ENCODE results near the gene TNNI3.

The TNNI3 gene

GRCh38 chr19:55136399-55137102 lies 21.0 kb downstream of the TNNI3 start:
- H3K9ac ChIP-seq (ENCODE audit: low read length), result no peak overlapping the region
- no peak for TF ChIP-seq EZH2phosphoT487 (IDR thresholded peaks at IDR 0.05; ENCODE audit: low read depth)
- TF ChIP-seq CTCF (IDR thresholded peaks at IDR 0.05; ENCODE audit: low read depth, low read length), result no peak
- no peaks in the 10 kb centered on the region for H3K79me2 ChIP-seq (ENCODE audit: low read length)
- no peaks in the 10 kb centered on the region for H3K36me3 ChIP-seq (replicated peaks; ENCODE audit: low read depth, low read length)
- H4K20me1 ChIP-seq (ENCODE audit: insufficient read depth, low read length), result no peaks in the 10 kb centered on the region
- peaks cover 16% of the 10 kb centered on the region for H3K27me3 ChIP-seq (ENCODE audit: low read depth, low read length)
- no peak overlapping the region for H3K4me2 ChIP-seq (ENCODE audit: low read length)
- H3K27ac ChIP-seq (ENCODE audit: low read length), result no peak overlapping the region
- H3K4me3 ChIP-seq (ENCODE audit: low read length), result no peak overlapping the region
- H2AFZ ChIP-seq (ENCODE audit: low read depth, low read length), result no peak overlapping the region
- peaks cover 38% of the 10 kb centered on the region for H3K4me1 ChIP-seq (ENCODE audit: low read length)
- no peaks in the 10 kb centered on the region for H3K9me3 ChIP-seq (ENCODE audit: insufficient read depth, low read length)

- Histone ChIP-seq H3K9me3 (ENCODE audit: insufficient read depth, low read length) (no peaks in the 10 kb centered on the region), H3K79me2 (ENCODE audit: low read length) (no peaks in the 10 kb centered on the region), H3K27me3 (ENCODE audit: low read depth, low read length) (peaks cover 20% of the 10 kb centered on the region), H2AFZ (ENCODE audit: low read depth, low read length) (no peak overlapping the region), H3K4me2 (ENCODE audit: low read length) (peak overlapping the region; percentile 50), H3K4me3 (ENCODE audit: low read length) (peak overlapping the region; percentile 40), H3K9ac (ENCODE audit: low read length) (0 out of 2 replicates have a peak overlapping the region, but pooled peaks have one; percentile 7), H4K20me1 (ENCODE audit: insufficient read depth, low read length) (no peaks in the 10 kb centered on the region), H3K27ac (ENCODE audit: low read length) (no peak overlapping the region), H3K36me3 (replicated peaks; ENCODE audit: low read depth, low read length) (no peaks in the 10 kb centered on the region), H3K4me1 (ENCODE audit: low read length) (peaks cover 36% of the 10 kb centered on the region)
- TF ChIP-seq EZH2phosphoT487 (IDR thresholded peaks at IDR 0.05; ENCODE audit: low read depth) (no peak), CTCF (IDR thresholded peaks at IDR 0.05; ENCODE audit: low read depth, low read length) (no peak)
Observed at GRCh38 chr19:55134736-55135135, 22.8 kb downstream of the TNNI3 start.

GRCh38 chr19:55133639-55134444 lies 23.7 kb downstream of the TNNI3 start:
- Histone ChIP-seq H3K27ac (ENCODE audit: low read length) (peak overlapping the region; percentile 25; the same call in 1 of the 2 replicates), H2AFZ (ENCODE audit: low read depth, low read length) (peak overlapping the region; percentile 5; the same call in 1 of the 2 replicates), H3K4me1 (ENCODE audit: low read length) (peaks cover 36% of the 10 kb centered on the region)

More at GRCh38 chr19:55133639-55134444, 23.7 kb downstream of the TNNI3 start:
- H3K36me3 ChIP-seq (replicated peaks; ENCODE audit: low read depth, low read length), result no peaks in the 10 kb centered on the region
- TF ChIP-seq EZH2phosphoT487 (IDR thresholded peaks at IDR 0.05; ENCODE audit: low read depth) (no peak), CTCF (IDR thresholded peaks at IDR 0.05; ENCODE audit: low read depth, low read length) (no peak)
- no peaks in the 10 kb centered on the region for H3K9me3 ChIP-seq (ENCODE audit: insufficient read depth, low read length)
- peak overlapping the region; percentile 50; the same call in 1 of the 2 replicates for H3K9ac ChIP-seq (ENCODE audit: low read length)
- H3K27me3 ChIP-seq (ENCODE audit: low read depth, low read length), result peaks cover 20% of the 10 kb centered on the region
- H4K20me1 ChIP-seq (ENCODE audit: insufficient read depth, low read length), result no peaks in the 10 kb centered on the region
- no peaks in the 10 kb centered on the region for H3K79me2 ChIP-seq (ENCODE audit: low read length)
- H3K4me2 ChIP-seq (ENCODE audit: low read length), result peak overlapping the region; percentile 60
- H3K4me3 ChIP-seq (ENCODE audit: low read length), result peak overlapping the region; percentile 67

Measured in OCI-LY3 (cell line).